Measurements from ENCODE around the gene RLN3.
A peak's percentile ranks its signal among the peaks of the same experiment; 100 is the strongest.
"Not testable (repeated sequence)": the region's sequence is repeated elsewhere in the genome, so short reads cannot be mapped to it uniquely, and the experiment has no call there.

Gene RLN3

DNA sequence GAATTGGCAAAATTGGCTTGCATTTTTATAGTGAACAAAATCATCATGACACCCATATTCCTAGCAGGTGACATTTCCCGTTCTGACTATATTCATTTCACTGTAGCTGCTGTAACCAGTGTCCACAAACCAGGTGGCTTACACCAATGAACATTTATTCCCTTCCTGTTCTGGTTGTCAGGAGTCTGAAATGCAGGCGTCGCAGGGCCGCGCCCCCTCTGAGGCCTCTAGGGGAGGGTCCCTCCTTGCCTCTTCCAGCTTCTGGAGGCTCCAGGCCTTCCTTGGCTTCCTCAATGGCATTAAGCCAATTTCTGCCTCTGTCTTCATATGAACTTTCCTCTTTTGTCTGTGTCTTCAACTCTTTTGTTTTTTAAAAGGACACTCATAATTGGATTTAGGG, 6.5 kb upstream of the RLN3 start:
- DNase-seq (ENCODE audit: low read depth in 3 of 3), result no peak

- no peak for DNase-seq (ENCODE audit: low read depth in 3 of 3)
These were observed 5.5 kb upstream of the RLN3 start for GRCh38 chr19:14022469-14022868.

- no peak for DNase-seq (ENCODE audit: low read depth in 3 of 3)
These were observed 4.3 kb upstream of the RLN3 start for GRCh38 chr19:14023404-14024235.

DNA sequence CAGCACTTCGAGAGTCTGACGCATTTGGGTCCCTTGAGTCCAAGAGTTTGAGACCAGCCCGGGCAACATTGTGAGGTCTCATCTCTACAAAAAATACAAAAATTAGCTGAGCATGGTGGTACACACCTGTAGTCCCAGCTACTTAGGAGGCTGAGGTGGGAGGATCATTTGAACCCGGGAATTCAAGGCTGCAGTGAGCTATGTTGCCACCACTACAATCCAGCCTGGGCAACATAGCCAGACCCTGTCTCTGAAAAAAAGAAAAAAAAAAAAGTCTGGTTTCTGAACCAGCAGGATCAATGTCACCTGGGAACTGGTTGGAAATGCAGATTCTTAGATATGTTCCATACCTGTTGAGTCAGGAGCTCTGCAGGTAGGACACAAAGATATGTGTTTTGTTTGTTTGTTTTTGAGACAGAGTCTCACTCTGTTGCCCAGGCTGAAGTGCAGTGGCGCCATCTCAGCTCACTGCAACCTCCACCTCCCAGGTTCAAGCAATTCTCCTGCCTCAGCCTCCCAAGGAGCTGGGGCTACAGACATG, 1.2 kb upstream of the RLN3 start:
- DNase-seq (ENCODE audit: low read depth in 3 of 3), result not testable (repeated sequence)

GRCh38 chr19:14028901-14029300, 953 bp downstream of the RLN3 start:
- no peak for DNase-seq (ENCODE audit: low read depth in 3 of 3)

GRCh38 chr19:14030997-14031718, 3.2 kb downstream of the RLN3 start:
- DNase-seq (ENCODE audit: low read depth in 3 of 3), result no peak

DNA sequence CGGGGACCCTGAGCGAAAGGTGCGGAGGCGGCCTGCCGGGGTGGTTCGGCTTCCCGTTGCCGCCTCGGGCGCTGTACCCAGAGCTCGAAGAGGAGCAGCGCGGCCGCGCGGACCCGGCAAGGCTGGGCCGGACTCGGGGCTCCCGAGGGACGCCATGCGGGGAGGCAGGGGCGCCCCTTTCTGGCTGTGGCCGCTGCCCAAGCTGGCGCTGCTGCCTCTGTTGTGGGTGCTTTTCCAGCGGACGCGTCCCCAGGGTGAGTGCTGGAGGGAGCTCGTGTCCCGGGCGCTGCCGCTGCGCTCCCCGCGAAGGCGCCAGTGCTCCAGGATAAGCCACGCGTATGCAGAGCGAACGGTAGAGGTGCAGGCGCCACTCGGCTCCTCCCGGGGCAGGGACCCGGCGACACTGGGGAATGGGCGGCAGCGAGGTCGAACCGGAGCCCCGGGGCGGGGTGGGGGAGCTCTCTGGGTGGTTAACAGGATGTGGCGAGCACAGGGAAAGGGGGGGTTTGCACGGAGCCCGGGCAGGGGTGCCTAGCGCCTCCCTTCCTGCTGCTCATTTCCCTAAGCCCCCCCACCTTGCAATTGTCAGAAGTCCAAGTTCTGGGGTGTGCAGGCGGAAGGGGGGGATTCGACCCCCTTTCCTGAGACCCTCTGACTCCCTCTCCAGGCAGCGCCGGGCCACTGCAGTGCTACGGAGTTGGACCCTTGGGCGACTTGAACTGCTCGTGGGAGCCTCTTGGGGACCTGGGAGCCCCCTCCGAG, 4.0 kb downstream of the RLN3 start, which contains the start of gene IL27RA:
Gene IL27RA (plus strand): TSS at position 44 of the 762 bp plus-strand sequence. CDS start 111 bp downstream, at position 155.
- peak; percentile 53 to 80 (median 60) for DNase-seq (ENCODE audit: low read depth in 3 of 3)

DNA sequence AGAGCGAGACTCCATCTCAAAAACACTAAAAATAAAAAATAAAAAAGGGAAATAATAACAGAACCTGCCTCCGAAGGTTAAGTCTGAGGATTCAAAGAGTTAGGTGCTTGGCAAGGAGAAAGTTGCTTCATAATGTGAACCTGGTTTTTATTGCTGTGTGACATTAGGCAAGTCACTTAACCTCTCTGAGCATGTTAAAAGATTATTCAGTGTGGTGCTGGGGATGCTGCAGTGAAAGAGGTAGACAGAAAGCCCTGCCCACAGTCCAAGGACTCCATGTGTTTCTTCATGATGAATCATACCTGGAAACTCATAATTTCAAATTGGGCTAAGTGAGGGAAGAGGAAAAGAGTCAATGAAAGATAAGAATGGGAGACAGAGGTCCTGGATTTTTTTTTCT, 6.0 kb downstream of the RLN3 start:
- no peak for DNase-seq (ENCODE audit: low read depth in 3 of 3)

- not testable (repeated sequence) for DNase-seq (ENCODE audit: low read depth in 3 of 3)
These were observed 7.2 kb downstream of the RLN3 start for GRCh38 chr19:14035159-14035558.

- no peak for DNase-seq (ENCODE audit: low read depth in 3 of 3)
These were observed 7.8 kb downstream of the RLN3 start for GRCh38 chr19:14035706-14036105.

DNA sequence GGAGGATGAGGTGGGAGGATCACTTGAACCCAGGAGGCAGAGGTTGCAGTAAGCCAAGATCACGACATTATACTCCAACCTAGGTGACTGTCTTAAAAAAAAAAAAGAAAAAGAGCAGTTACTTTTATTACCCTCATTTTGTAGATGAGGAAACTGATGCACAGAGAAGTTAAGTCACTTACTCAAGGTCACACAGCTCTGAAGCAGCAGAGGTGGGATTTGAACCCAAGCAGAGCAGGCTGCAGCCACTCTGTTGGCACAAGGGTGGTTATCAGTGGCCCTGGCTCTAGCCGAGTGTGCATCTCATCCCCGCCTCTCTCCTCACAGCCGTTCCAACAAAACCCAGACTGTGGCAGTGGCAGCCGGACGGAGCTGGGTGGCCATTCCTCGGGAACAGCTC, 11.2 kb downstream of the RLN3 start:
- DNase-seq (ENCODE audit: low read depth in 3 of 3), result no peak

DNA sequence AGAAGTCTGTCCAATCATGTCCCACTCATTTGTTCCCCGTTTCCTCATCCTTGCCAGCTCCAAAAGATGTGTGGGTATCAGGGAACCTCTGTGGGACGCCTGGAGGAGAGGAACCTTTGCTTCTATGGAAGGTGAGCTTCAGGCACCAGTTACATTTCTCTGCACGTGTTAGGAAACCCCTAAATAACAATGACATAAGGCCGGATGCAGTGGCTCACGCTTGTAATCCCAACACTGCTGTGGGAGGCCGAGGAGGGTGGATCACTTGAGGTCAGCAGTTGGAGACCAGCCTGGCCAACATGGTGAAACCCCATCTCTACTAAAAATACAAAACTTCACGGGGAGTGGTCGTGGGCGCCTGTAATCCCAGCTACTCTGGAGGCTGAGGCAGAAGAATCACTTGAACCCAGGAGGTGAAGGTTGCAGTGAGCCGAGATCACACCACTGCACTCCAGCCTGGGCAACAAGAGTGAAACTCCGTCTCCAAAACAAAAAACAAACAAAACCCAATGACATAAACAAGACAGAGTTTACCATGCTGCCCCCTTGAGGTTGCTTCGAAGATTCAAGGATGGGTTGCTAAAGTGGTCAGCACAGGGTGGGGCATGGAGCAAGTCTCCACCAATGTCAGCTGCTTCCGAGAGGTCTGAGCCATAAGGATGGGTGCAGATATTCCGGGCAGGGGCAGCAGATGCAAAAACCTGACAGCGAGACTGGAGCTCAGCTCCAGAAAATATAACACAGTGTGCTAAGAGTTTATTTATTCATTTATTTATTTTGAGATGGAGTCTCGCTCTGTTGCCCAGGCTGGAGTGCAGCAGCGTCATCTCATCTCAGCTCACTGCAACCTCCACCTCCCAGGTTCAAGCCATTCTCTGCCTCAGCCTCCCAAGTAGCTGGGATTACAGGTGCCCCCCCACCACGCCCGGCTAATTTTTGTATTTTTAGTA, 15.0 kb downstream of the RLN3 start:
- not testable (repeated sequence) for DNase-seq (ENCODE audit: low read depth in 3 of 3)

- DNase-seq (ENCODE audit: low read depth in 3 of 3), result not testable (repeated sequence)
These were observed 19.9 kb downstream of the RLN3 start for GRCh38 chr19:14047866-14048265.

GRCh38 chr19:14048443-14049153, 20.6 kb downstream of the RLN3 start:
- peak; percentile 60 to 79 (median 63) for DNase-seq (ENCODE audit: low read depth in 3 of 3)

DNA sequence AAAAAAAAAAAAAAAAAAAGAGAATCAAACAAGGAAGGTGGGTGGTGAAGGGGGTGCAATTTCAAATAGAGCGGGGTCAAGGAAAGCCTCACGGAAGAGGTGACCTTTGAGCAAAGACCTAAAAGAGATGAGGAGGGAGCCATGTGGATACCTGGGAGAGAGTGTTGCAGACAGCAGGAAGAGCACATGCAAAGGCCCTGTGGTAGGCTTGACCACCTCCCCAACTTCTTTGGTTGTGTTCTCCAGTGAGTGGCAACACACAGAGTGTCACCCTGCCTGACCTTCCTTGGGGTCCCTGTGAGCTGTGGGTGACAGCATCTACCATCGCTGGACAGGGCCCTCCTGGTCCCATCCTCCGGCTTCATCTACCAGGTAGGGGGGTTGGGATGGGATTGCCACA, 22.6 kb downstream of the RLN3 start:
- DNase-seq (ENCODE audit: low read depth in 3 of 3), result no peak

GRCh38 chr19:14050961-14051360, 23.0 kb downstream of the RLN3 start:
- not testable (repeated sequence) for DNase-seq (ENCODE audit: low read depth in 3 of 3)

DNA sequence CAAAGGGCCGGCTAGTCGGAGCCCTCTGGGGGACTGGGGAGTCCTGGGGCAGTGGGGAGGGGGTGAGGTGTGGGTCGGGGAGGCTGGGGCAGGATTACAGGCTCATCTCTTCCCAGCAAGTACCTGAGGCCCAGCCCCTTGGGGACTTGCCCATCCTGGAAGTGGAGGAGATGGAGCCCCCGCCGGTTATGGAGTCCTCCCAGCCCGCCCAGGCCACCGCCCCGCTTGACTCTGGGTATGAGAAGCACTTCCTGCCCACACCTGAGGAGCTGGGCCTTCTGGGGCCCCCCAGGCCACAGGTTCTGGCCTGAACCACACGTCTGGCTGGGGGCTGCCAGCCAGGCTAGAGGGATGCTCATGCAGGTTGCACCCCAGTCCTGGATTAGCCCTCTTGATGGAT, 24.0 kb downstream of the RLN3 start:
- DNase-seq (ENCODE audit: low read depth in 3 of 3), result no peak

GRCh38 chr19:14052470-14052869, 24.5 kb downstream of the RLN3 start:
- DNase-seq (ENCODE audit: low read depth in 3 of 3), result no peak

DNA sequence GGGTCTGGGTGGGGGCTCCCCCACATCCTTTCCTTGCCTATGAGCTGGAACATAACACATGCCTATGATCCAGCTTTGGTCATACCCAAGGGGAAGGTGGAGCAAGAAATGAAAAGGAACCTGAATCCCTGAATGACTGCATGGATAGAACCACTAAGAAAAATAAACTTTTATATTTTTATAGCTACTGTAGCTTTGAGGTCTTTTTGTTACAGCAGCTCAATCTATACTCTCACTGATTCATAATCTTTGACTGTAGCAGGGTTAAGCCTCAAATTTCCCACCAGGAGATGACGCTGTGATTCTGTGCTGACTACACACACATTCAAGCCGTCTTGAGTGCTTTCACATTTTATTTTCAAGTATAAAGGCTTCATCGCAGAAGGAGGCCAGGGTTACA, 25.1 kb downstream of the RLN3 start:
- no peak for DNase-seq (ENCODE audit: low read depth in 3 of 3)

DNA sequence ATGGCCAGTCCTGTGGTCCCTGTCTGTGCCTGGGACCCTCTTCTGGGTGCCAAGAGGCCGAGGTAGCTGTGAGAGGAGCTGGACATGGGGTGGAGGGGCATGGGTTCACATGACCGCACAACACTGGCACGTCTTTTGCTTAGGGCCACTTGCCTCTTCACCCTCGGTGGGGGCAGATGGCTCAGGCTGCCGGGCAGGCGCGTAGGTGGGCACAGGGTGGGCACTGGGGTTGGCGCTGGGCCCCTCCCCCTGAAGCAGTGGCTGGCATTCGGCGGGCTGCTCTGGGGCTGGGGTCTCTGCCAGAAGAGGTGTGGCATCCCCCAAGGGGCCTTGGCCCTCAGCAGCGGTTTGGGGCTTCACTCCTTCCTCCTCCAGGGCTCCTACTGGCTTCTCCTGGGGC, 25.6 kb downstream of the RLN3 start:
- DNase-seq (ENCODE audit: low read depth in 3 of 3), result no peak

Data from stimulated activated CD4-positive, alpha-beta T cell treated with anti-CD3 and anti-CD28 coated beads, TNF-alpha, amount 100 ng/mL, for 24 hours (primary cell).